Gastrocnemius medialis (tissue), 4 donors: Measurements from ENCODE around the gene SMTNL1.

Experiments used
- POLR2A ChIP-seq, 2 donors: fragments of 450-650 bp; IDR thresholded peaks; one replicate each; pipeline ENCODE4 v1.6.1; 2017; ENCODE audit warnings: antibody characterized with exemption in 2 of 2, mild to moderate bottlenecking in 2 of 2, moderate library complexity in 2 of 2
- TF ChIP-seq, protein P1 (sequence below), 5 experiments: fragments of 450-650 bp in 3 of 5; fragments of 200-600 bp in 2 of 5; sonication (generic) in 2 of 5; IDR thresholded peaks in 4 of 5; conservative IDR thresholded peaks in 1 of 5; 1 replicate in 4 of 5; 2 replicates in 1 of 5; pipeline ENCODE4 v1.5.1; 2016 to 2019; ENCODE audit warnings: antibody characterized with exemption in 5 of 5, mild to moderate bottlenecking in 3 of 5, moderate library complexity in 3 of 5

DNA sequence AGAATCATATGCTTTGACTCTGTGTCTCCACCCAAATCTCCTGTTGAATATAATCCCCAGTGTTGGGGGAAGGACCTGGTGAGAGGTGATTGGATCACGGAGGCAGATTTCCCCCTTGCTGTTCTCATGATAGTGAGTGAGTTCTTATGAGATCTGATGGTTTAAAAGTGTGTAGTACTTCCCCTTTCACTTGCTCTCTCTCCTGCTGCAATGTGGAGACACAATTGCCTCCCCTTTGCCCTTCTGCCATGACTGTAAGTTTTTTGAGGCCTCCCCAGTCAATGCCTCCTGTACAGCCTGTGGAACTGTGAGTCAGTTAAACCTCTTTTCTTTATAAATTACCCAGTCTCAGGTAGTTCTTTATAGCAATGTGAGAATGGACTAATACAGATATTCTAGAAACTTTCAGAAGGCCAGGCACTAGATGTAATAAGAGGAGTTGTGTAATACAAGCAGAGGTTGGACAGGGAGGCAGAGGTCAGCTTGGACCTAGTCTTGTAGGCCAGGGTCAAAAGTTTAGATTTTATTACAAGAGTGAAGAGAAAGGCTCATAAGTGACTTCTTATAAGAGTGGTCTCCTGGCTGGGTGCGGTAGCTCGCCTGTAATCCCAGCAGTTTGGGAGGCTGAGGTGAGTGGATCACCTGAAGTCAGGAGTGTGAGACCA is 50.8 kb downstream of the SMTNL1 start:
- TF ChIP-seq, protein P1, sequence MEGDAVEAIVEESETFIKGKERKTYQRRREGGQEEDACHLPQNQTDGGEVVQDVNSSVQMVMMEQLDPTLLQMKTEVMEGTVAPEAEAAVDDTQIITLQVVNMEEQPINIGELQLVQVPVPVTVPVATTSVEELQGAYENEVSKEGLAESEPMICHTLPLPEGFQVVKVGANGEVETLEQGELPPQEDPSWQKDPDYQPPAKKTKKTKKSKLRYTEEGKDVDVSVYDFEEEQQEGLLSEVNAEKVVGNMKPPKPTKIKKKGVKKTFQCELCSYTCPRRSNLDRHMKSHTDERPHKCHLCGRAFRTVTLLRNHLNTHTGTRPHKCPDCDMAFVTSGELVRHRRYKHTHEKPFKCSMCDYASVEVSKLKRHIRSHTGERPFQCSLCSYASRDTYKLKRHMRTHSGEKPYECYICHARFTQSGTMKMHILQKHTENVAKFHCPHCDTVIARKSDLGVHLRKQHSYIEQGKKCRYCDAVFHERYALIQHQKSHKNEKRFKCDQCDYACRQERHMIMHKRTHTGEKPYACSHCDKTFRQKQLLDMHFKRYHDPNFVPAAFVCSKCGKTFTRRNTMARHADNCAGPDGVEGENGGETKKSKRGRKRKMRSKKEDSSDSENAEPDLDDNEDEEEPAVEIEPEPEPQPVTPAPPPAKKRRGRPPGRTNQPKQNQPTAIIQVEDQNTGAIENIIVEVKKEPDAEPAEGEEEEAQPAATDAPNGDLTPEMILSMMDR (IDR thresholded peaks at IDR 0.05 in 4 of 5, conservative IDR thresholded peaks at IDR 0.05 in 1 of 5): no peak
- no peak for TF ChIP-seq POLR2A (IDR thresholded peaks at IDR 0.05)
